DOHH2 (cell line): ENCODE data around the gene TUFM.

ENCODE experiments used
- H3F3A ChIP-seq: fragments of 200-600 bp; sonication (generic), shearing (Covaris generic); 2 replicates; pipeline ENCODE4 v1.6.0; 2016; ENCODE audit warnings: antibody characterized with exemption, mild to moderate bottlenecking; ENCODE audit not compliant: control insufficient read depth, insufficient read depth
- H3K27ac ChIP-seq: fragments of 200-600 bp; sonication (generic); 2 replicates; pipeline ENCODE4 v1.5.1; 2014; ENCODE audit warnings: low read depth, mild to moderate bottlenecking, low read length, moderate library complexity
- H3K27me3 ChIP-seq: fragments of 200-600 bp; sonication (generic); 2 replicates; pipeline ENCODE4 v1.6.1; 2014; ENCODE audit warnings: mild to moderate bottlenecking, low read length, mixed read lengths; ENCODE audit not compliant: control insufficient read depth
- H3K36me3 ChIP-seq: fragments of 200-600 bp; sonication (generic); 2 replicates; pipeline ENCODE4 v1.6.1; 2014; ENCODE audit warnings: mild to moderate bottlenecking, low read length, moderate library complexity, mixed read lengths; ENCODE audit not compliant: control insufficient read depth
- H3K4me1 ChIP-seq: fragments of 200-600 bp; sonication (generic); 2 replicates; pipeline ENCODE4 v1.6.1; 2014; ENCODE audit warnings: mild to moderate bottlenecking, low read length, mixed read lengths; ENCODE audit not compliant: control insufficient read depth
- H3K4me2 ChIP-seq: fragments of 200-600 bp; sonication (generic); 2 replicates; pipeline ENCODE4 v1.6.0; 2014; ENCODE audit warnings: mild to moderate bottlenecking, low read length, moderate library complexity
- H3K4me3 ChIP-seq: fragments of 200-600 bp; sonication (generic); 2 replicates; pipeline ENCODE4 v1.5.1; 2014; ENCODE audit warnings: mild to moderate bottlenecking, low read length, mixed read lengths
- H3K79me2 ChIP-seq: fragments of 200-600 bp; sonication (generic); 2 replicates; pipeline ENCODE4 v1.6.1; 2014; ENCODE audit warnings: mild to moderate bottlenecking, low read length, mixed read lengths; ENCODE audit not compliant: control insufficient read depth
- H3K9me2 ChIP-seq: fragments of 200-600 bp; sonication (generic); replicated peaks from 2 replicates; pipeline ENCODE4 v1.6.1; 2014; ENCODE audit warnings: mild to moderate bottlenecking, low read length, mixed read lengths; ENCODE audit not compliant: control insufficient read depth
- H3K9me3 ChIP-seq: fragments of 200-600 bp; sonication (generic); 2 replicates; pipeline ENCODE4 v1.6.1; 2014; ENCODE audit warnings: antibody characterized with exemption, low read length, mixed read lengths; ENCODE audit not compliant: control insufficient read depth, insufficient read depth
- H4K20me1 ChIP-seq: fragments of 200-600 bp; sonication (generic); 2 replicates; pipeline ENCODE4 v1.6.0; 2014; ENCODE audit warnings: low read depth, mild to moderate bottlenecking, antibody characterized with exemption, low read length, moderate library complexity; ENCODE audit not compliant: control insufficient read depth, insufficient read depth
- CTCF ChIP-seq: fragments of 200-600 bp; sonication (generic); IDR thresholded peaks from one replicate; pipeline ENCODE4 v1.5.1; 2014; ENCODE audit warnings: antibody characterized with exemption, mild to moderate bottlenecking, low read depth, low read length; ENCODE audit not compliant: poor library complexity, severe bottlenecking
- EZH2phosphoT487 ChIP-seq: fragments of 200-600 bp; sonication (generic); IDR thresholded peaks from 2 replicates; pipeline ENCODE4 v1.6.1; 2017; ENCODE audit warnings: borderline replicate concordance, mild to moderate bottlenecking, antibody characterized with exemption, low read length, moderate library complexity, mixed read lengths

The TUFM gene

GRCh38 chr16:28880589-28880915 lies 34.4 kb upstream of the TUFM start:
- Histone ChIP-seq H3K4me1 (peaks cover 24% of the 10 kb centered on the region), H3K36me3 (no peaks in the 10 kb centered on the region; the same call in 1 of the 2 replicates), H3K9me3 (peaks cover 5% of the 10 kb centered on the region; the same call in 1 of the 2 replicates), H3K4me3 (peak overlapping the region; percentile 91; the same call in 1 of the 2 replicates), H3F3A (no peaks in the 10 kb centered on the region; the same call in 1 of the 2 replicates), H3K27me3 (no peaks in the 10 kb centered on the region), H3K9me2 (no peaks in the 10 kb centered on the region), H3K4me2 (peak overlapping the region; percentile 96), H3K27ac (no peak overlapping the region), H4K20me1 (no peaks in the 10 kb centered on the region), H3K79me2 (peaks cover 13% of the 10 kb centered on the region)
- TF ChIP-seq CTCF: no peak
- TF ChIP-seq EZH2phosphoT487: no peak

DNA sequence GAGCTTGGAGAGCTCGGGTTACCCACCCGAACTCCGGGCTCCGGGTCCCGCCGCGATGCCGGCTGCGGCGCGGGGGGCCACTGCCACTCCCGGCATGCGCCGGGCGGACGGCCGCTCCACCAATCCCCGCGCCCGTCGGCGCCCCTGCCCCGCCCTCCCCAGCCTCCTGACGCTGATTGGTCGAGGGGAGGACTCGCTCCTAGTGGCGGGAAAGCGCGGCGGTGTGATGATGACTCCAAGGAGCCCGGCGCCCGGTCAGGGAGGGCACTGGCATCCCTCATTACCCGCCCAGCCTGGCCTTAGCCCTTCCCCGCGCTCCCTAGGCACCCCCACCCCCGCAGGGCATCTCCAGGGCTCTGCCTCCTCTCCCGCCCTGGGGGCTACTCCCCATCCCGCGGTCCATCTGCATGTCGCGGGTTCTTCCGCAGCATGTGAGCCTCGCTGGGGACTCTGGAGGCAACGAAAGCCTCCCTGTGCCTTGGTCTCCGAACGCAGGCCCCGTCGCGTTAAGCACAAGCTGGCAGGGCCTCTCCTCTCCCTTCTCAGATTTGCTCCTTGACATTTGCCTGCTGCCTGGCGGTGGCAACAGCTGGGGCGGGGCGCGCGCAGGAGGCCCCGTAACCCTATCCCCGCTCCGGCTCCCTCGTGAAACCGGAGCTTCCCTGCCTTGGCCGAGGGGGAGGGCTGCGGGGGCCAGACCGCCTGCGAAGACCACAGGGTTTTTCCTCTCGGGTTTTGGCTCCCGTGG lies 33.9 kb upstream of the TUFM start:
- no peaks in the 10 kb centered on the region; the same call in 1 of the 2 replicates for H3F3A ChIP-seq
- H3K4me3 ChIP-seq: peak overlapping the region; percentile 91
- peaks cover 24% of the 10 kb centered on the region for H3K4me1 ChIP-seq
- H3K27me3 ChIP-seq: no peaks in the 10 kb centered on the region
- no peaks in the 10 kb centered on the region; the same call in 1 of the 2 replicates for H3K36me3 ChIP-seq
- no peaks in the 10 kb centered on the region for H3K9me2 ChIP-seq
- peaks cover 5% of the 10 kb centered on the region; the same call in 1 of the 2 replicates for H3K9me3 ChIP-seq
- peaks cover 13% of the 10 kb centered on the region for H3K79me2 ChIP-seq
- H3K4me2 ChIP-seq: peak overlapping the region; percentile 96
- peak overlapping the region; percentile 36 for H3K27ac ChIP-seq
- TF ChIP-seq EZH2phosphoT487: no peak
- TF ChIP-seq CTCF: no peak
- no peaks in the 10 kb centered on the region for H4K20me1 ChIP-seq

- peaks cover 3% of the 10 kb centered on the region for H3K36me3 ChIP-seq
- peaks cover 5% of the 10 kb centered on the region; the same call in 1 of the 2 replicates for H3K9me3 ChIP-seq
- no peaks in the 10 kb centered on the region; the same call in 1 of the 2 replicates for H3F3A ChIP-seq
- H3K9me2 ChIP-seq: no peaks in the 10 kb centered on the region
- H3K79me2 ChIP-seq: peaks cover 13% of the 10 kb centered on the region
- no peaks in the 10 kb centered on the region for H4K20me1 ChIP-seq
- TF ChIP-seq EZH2phosphoT487: no peak
- peak overlapping the region; percentile 96 for H3K4me2 ChIP-seq
- peaks cover 24% of the 10 kb centered on the region for H3K4me1 ChIP-seq
- peak overlapping the region; percentile 36 for H3K27ac ChIP-seq
- peak overlapping the region; percentile 91 for H3K4me3 ChIP-seq
- no peaks in the 10 kb centered on the region for H3K27me3 ChIP-seq
Observed at GRCh38 chr16:28879261-28879840, 33.2 kb upstream of the TUFM start.
